Measurements from ENCODE around the gene RBP3. TPM values are rescaled to one million over a fixed set of nuclear protein-coding genes. Genes with fewer than 3 reads are reported as not detected.

Gene RBP3
- total and polyA plus RNA-seq, 8 donors = not detected

GRCh38 chr10:47307381-47307780, 40.8 kb upstream of the RBP3 start:
- intact Hi-C loops (cut with DNase I) = no loop called here
- Histone ChIP-seq H3K27ac (peak overlapping the region in 1 of 4 donors; percentile 17), H3K9me3 (no peaks in the 10 kb centered on the region), H3K4me1 (peaks cover 21 to 51% (median 48%) of the 10 kb centered on the region in 3 donors), H3K36me3 (no peaks in the 10 kb centered on the region), H3K4me3 (no peak overlapping the region), H3K27me3 (no peaks in the 10 kb centered on the region)
- ATAC-seq (no peak), DNase-seq (peak in 1 of 6 donors; percentile 51), FAIRE-seq (no peak)
- TF ChIP-seq, protein P1, sequence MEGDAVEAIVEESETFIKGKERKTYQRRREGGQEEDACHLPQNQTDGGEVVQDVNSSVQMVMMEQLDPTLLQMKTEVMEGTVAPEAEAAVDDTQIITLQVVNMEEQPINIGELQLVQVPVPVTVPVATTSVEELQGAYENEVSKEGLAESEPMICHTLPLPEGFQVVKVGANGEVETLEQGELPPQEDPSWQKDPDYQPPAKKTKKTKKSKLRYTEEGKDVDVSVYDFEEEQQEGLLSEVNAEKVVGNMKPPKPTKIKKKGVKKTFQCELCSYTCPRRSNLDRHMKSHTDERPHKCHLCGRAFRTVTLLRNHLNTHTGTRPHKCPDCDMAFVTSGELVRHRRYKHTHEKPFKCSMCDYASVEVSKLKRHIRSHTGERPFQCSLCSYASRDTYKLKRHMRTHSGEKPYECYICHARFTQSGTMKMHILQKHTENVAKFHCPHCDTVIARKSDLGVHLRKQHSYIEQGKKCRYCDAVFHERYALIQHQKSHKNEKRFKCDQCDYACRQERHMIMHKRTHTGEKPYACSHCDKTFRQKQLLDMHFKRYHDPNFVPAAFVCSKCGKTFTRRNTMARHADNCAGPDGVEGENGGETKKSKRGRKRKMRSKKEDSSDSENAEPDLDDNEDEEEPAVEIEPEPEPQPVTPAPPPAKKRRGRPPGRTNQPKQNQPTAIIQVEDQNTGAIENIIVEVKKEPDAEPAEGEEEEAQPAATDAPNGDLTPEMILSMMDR (IDR thresholded peaks at IDR 0.05) = no peak
- WGBS, 2 donors = 87 to 90% methylated on average over 3 of the region's 3 CpGs

- intact Hi-C loops (cut with DNase I) = no loop called here
- DNase-seq = peak in 3 of 6 donors; percentile 52 to 57 (median 53)
- Histone ChIP-seq H3K27ac (peak overlapping the region in 1 of 4 donors; percentile 13), H3K36me3 (peaks cover 0 to 5% (median 5%) of the 10 kb centered on the region in 3 donors), H3K4me3 (no peak overlapping the region), H3K9me3 (no peaks in the 10 kb centered on the region), H3K4me1 (peaks cover 21 to 45% (median 40%) of the 10 kb centered on the region in 3 donors), H3K27me3 (no peaks in the 10 kb centered on the region)
- WGBS, 2 donors = 38 to 46% methylated on average over 9 of the region's 9 CpGs
- TF ChIP-seq, protein P1 (IDR thresholded peaks at IDR 0.05) = no peak
- FAIRE-seq = no peak
- no peak for ATAC-seq
Measured at GRCh38 chr10:47308775-47309174, 39.4 kb upstream of the RBP3 start.

DNA sequence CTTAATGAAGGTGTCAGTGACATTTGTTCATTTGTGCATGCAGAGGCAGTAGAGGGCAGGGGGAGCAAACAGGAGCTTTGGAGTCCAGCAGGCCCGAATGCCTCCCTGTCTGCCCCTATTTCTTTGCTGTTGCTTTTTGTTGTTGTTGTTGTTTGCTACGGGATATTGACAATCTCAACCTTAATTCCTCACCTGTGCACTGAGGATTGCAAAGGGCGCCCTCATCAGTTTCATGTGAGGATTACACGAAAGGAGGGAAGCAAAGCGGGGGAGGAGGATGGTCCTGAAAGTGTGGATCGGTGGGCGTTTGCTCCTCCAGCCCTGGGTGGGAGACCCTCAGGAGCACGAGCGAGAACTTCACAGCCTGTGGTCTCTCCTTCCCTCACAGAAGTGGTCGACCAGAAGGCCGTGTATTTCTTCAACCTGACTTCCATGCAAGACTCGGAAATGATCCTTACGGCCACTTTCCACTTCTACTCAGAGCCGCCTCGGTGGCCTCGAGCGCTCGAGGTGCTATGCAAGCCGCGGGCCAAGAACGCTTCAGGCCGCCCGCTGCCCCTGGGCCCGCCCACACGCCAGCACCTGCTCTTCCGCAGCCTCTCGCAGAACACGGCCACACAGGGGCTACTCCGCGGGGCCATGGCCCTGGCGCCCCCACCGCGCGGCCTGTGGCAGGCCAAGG, 38.6 kb upstream of the RBP3 start:
- Histone ChIP-seq H3K9me3 (no peaks in the 10 kb centered on the region), H3K27me3 (no peaks in the 10 kb centered on the region), H3K27ac (peak overlapping the region in 3 of 4 donors; percentile 3 to 46 (median 10)), H3K36me3 (peaks cover 0 to 5% (median 5%) of the 10 kb centered on the region in 3 donors), H3K4me1 (peaks cover 21 to 43% (median 40%) of the 10 kb centered on the region in 3 donors), H3K4me3 (no peak overlapping the region)
- no peak for DNase-seq
- TF ChIP-seq, protein P1 (IDR thresholded peaks at IDR 0.05) = no peak
- intact Hi-C loops (cut with DNase I) = loop anchor here in 2 of 3 donors (5.0 to 10.0 kb wide), 2 partner anchors 262 to 285 kb away; no protein-coding TSS in a partner anchor
- no peak for ATAC-seq
- 85 to 86% methylated on average over 30 to 34 of the region's 34 CpGs for WGBS, 2 donors
- FAIRE-seq = no peak

GRCh38 chr10:47310090-47310505, 38.1 kb upstream of the RBP3 start:
- 92 to 94% methylated on average over 37 of the region's 37 CpGs for WGBS, 2 donors
- TF ChIP-seq, protein P1 (IDR thresholded peaks at IDR 0.05) = no peak
- intact Hi-C loops (cut with DNase I) = loop anchor here in 2 of 3 donors (5.0 to 10.0 kb wide), 2 partner anchors 263 to 285 kb away; no protein-coding TSS in a partner anchor

More at GRCh38 chr10:47310090-47310505, 38.1 kb upstream of the RBP3 start:
- Histone ChIP-seq H3K27ac (peak overlapping the region in 3 of 4 donors; percentile 3 to 46 (median 10)), H3K27me3 (no peaks in the 10 kb centered on the region), H3K4me1 (peaks cover 19 to 40% (median 38%) of the 10 kb centered on the region in 3 donors), H3K9me3 (no peaks in the 10 kb centered on the region), H3K4me3 (no peak overlapping the region), H3K36me3 (peaks cover 0 to 5% (median 5%) of the 10 kb centered on the region in 3 donors)
- ATAC-seq (no peak), DNase-seq (peak in 1 of 6 donors; percentile 82), FAIRE-seq (no peak)

Data from pancreas (tissue), 10 donors.